Liver (tissue), 9 donors: ENCODE data around the gene MISFA. TPM values are rescaled to one million over a fixed set of nuclear protein-coding genes. Genes with fewer than 3 reads are reported as not detected.
A peak's percentile ranks its signal among the peaks of the same experiment; 100 is the strongest.

Source experiments
- DNase-seq: peaks from one replicate; pipeline ENCODE4 v3.0.0-alpha.2; 2017; ENCODE audit warnings: low spot score
- H3K27ac ChIP-seq, 2 donors: one replicate each; pipeline ENCODE4 v1.7.0; 2013; ENCODE audit warnings: inconsistent platforms in 2 of 2, low read length in 2 of 2, control low read depth in 1 of 2, low read depth in 1 of 2, mild to moderate bottlenecking in 1 of 2
- H3K27me3 ChIP-seq, 4 donors: one replicate each; pipeline versions ENCODE4 v1.6.1 to v1.7.0; 2013; ENCODE audit warnings: low read length in 3 of 4, inconsistent platforms in 1 of 4, mild to moderate bottlenecking in 1 of 4, moderate library complexity in 1 of 4; ENCODE audit not compliant: control insufficient read depth in 4 of 4, insufficient read depth in 4 of 4
- H3K36me3 ChIP-seq, 4 donors: one replicate each; pipeline versions ENCODE4 v1.6.1 to v1.7.0; 2013; ENCODE audit warnings: low read length in 3 of 4, mild to moderate bottlenecking in 3 of 4, low read depth in 1 of 4, moderate library complexity in 1 of 4; ENCODE audit not compliant: control insufficient read depth in 4 of 4, insufficient read depth in 3 of 4
- H3K4me1 ChIP-seq, 4 donors: one replicate each; pipeline versions ENCODE4 v1.6.1 to v1.7.0; 2013; ENCODE audit warnings: low read length in 3 of 4, mild to moderate bottlenecking in 3 of 4, moderate library complexity in 1 of 4; ENCODE audit not compliant: control insufficient read depth in 4 of 4, insufficient read depth in 4 of 4
- H3K4me3 ChIP-seq, 3 donors: one replicate each; pipeline versions ENCODE4 v1.6.1 to v1.7.0; 2013; ENCODE audit warnings: low read length in 3 of 3, control low read depth in 1 of 3, low read depth in 1 of 3, mild to moderate bottlenecking in 1 of 3
- H3K9ac ChIP-seq, 2 donors: one replicate each; pipeline ENCODE4 v1.7.0; 2013; ENCODE audit warnings: low read length in 2 of 2, mild to moderate bottlenecking in 2 of 2, moderate library complexity in 2 of 2, control low read depth in 1 of 2, low read depth in 1 of 2
- H3K9me3 ChIP-seq, 4 donors: one replicate each; pipeline versions ENCODE4 v1.6.1 to v1.7.0; 2013; ENCODE audit warnings: low read length in 3 of 4; ENCODE audit not compliant: control insufficient read depth in 4 of 4
- EGR1 ChIP-seq, 2 donors: IDR thresholded peaks; 2 replicates each; pipeline ENCODE4 v1.6.1; 2016 to 2018; ENCODE audit warnings: antibody characterized with exemption in 2 of 2, low read depth in 2 of 2
- FOXA1 ChIP-seq: IDR thresholded peaks from 2 replicates; pipeline ENCODE4 v1.6.1; 2016; ENCODE audit warnings: antibody characterized with exemption
- FOXA2 ChIP-seq: IDR thresholded peaks from 2 replicates; pipeline ENCODE4 v1.6.1; 2016; ENCODE audit warnings: antibody characterized with exemption
- GABPA ChIP-seq, 2 donors: IDR thresholded peaks in 1 of 2; conservative IDR thresholded peaks in 1 of 2; 2 replicates each; pipeline ENCODE4 v1.6.1; 2016; ENCODE audit warnings: antibody characterized with exemption in 2 of 2, mild to moderate bottlenecking in 1 of 2, moderate library complexity in 1 of 2
- HNF4A ChIP-seq, 2 donors: conservative IDR thresholded peaks; 2 replicates each; pipeline ENCODE4 v1.6.1; 2016; ENCODE audit warnings: antibody characterized with exemption in 2 of 2, mild to moderate bottlenecking in 2 of 2
- HNF4G ChIP-seq: IDR thresholded peaks from 2 replicates; pipeline ENCODE4 v1.6.1; 2016; ENCODE audit warnings: antibody characterized with exemption
- JUND ChIP-seq, 2 donors: IDR thresholded peaks; 2 replicates each; pipeline ENCODE4 v1.6.1; 2016; ENCODE audit warnings: antibody characterized with exemption in 2 of 2
- MAX ChIP-seq: IDR thresholded peaks from 2 replicates; pipeline ENCODE4 v1.6.1; 2016; ENCODE audit warnings: antibody characterized with exemption
- RAD21 ChIP-seq, 2 donors: IDR thresholded peaks; 2 replicates each; pipeline ENCODE4 v1.6.1; 2016; ENCODE audit warnings: antibody characterized with exemption in 2 of 2, mild to moderate bottlenecking in 2 of 2
- RXRA ChIP-seq, 2 donors: IDR thresholded peaks; 2 replicates each; pipeline ENCODE4 v1.6.1; 2017 to 2018; ENCODE audit warnings: antibody characterized with exemption in 2 of 2, mild to moderate bottlenecking in 1 of 2
- SP1 ChIP-seq: IDR thresholded peaks from 2 replicates; pipeline ENCODE4 v1.6.1; 2018; ENCODE audit warnings: antibody characterized with exemption, mild to moderate bottlenecking
- TAF1 ChIP-seq: conservative IDR thresholded peaks from 2 replicates; pipeline ENCODE4 v1.6.1; 2016; ENCODE audit warnings: antibody characterized with exemption, mild to moderate bottlenecking
- YY1 ChIP-seq: IDR thresholded peaks from 2 replicates; pipeline ENCODE4 v1.6.1; 2016; ENCODE audit warnings: antibody characterized with exemption, mild to moderate bottlenecking
- WGBS: extraction: QIAGEN DNeasy Blood & Tissue Kit; methylation state at CpG from one replicate; pipeline ENCODE4 v1.1.7; 2013; 5-methylcytosine and 5-hydroxymethylcytosine counted together
- polyA plus RNA-seq, 2 donors: library from polyadenylated mRNA; stranded (reverse) in 1 of 2; unstranded in 1 of 2; fragments of 200-250 nt in 1 of 2; fragments of >200 nt in 1 of 2; fragmentation: Nextera tagmentation in 1 of 2; extraction: Ambion mirVana in 1 of 2; gene quantifications; one replicate each; pipeline versions ENCODE4 v1.2.1 to v1.2.3, GENCODE V29; 2013 to 2015
- total RNA-seq, 2 donors: library from RNA; depleted of rRNA; stranded (reverse); fragments of >200 nt; gene quantifications; one replicate each; pipeline ENCODE4 v1.2.3, GENCODE V29; 2014
- TF ChIP-seq, protein P1 (sequence below): IDR thresholded peaks from 2 replicates; pipeline ENCODE4 v1.6.1; 2016; ENCODE audit warnings: antibody characterized with exemption
- TF ChIP-seq, protein P2 (sequence below): fragments of 150-350 bp; IDR thresholded peaks from 2 replicates; pipeline ENCODE4 v1.5.1; 2017; ENCODE audit warnings: improper control_type of control experiment, low read depth, low read length; ENCODE audit not compliant: missing input control
- TF ChIP-seq, protein P3 (sequence below): IDR thresholded peaks from 2 replicates; pipeline ENCODE4 v1.6.1; 2016; ENCODE audit warnings: antibody characterized with exemption
- TF ChIP-seq, protein P4 (sequence below): IDR thresholded peaks from 2 replicates; pipeline ENCODE4 v1.6.1; 2016; ENCODE audit warnings: antibody characterized with exemption, mild to moderate bottlenecking
- donor health status: healthy.
- donor health status: healthy.
- donor health status: healthy.
- donor health status: healthy.
- donor health status: healthy.

The MISFA gene
- total and polyA plus RNA-seq, 4 donors: 0.05 to 0.82 (median 0.08) TPM; not detected in 1

GRCh38 chr11:18632841-18633240 lies 33.3 kb downstream of the MISFA start:
- Histone ChIP-seq H3K9me3 (no peaks in the 10 kb centered on the region), H3K27ac (no peak overlapping the region)

More at GRCh38 chr11:18632841-18633240, 33.3 kb downstream of the MISFA start:
- Histone ChIP-seq H3K27me3 (no peaks in the 10 kb centered on the region), H3K9ac (peak overlapping the region in 1 of 2 donors; percentile 56), H3K4me3 (peak overlapping the region; percentile 78 to 94 (median 88)), H3K36me3 (no peaks in the 10 kb centered on the region), H3K4me1 (peaks cover 9 to 16% (median 13%) of the 10 kb centered on the region in 4 donors)
- no peak for DNase-seq
- TF ChIP-seq, protein P1, sequence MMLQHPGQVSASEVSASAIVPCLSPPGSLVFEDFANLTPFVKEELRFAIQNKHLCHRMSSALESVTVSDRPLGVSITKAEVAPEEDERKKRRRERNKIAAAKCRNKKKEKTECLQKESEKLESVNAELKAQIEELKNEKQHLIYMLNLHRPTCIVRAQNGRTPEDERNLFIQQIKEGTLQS: no peak
- TF ChIP-seq RAD21 (IDR thresholded peaks at IDR 0.05): no peak
- no peak for TF ChIP-seq MAX
- no peak for TF ChIP-seq EGR1 (IDR thresholded peaks at IDR 0.05; ENCODE audit: low read depth in 2 of 2)
- TF ChIP-seq HNF4G: no peak
- TF ChIP-seq GABPA (IDR thresholded peaks at IDR 0.05 in 1 of 2, conservative IDR thresholded peaks at IDR 0.05 in 1 of 2): no peak
- TF ChIP-seq HNF4A (conservative IDR thresholded peaks at IDR 0.05): no peak
- TF ChIP-seq, protein P2, sequence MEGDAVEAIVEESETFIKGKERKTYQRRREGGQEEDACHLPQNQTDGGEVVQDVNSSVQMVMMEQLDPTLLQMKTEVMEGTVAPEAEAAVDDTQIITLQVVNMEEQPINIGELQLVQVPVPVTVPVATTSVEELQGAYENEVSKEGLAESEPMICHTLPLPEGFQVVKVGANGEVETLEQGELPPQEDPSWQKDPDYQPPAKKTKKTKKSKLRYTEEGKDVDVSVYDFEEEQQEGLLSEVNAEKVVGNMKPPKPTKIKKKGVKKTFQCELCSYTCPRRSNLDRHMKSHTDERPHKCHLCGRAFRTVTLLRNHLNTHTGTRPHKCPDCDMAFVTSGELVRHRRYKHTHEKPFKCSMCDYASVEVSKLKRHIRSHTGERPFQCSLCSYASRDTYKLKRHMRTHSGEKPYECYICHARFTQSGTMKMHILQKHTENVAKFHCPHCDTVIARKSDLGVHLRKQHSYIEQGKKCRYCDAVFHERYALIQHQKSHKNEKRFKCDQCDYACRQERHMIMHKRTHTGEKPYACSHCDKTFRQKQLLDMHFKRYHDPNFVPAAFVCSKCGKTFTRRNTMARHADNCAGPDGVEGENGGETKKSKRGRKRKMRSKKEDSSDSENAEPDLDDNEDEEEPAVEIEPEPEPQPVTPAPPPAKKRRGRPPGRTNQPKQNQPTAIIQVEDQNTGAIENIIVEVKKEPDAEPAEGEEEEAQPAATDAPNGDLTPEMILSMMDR: no peak
- no peak for TF ChIP-seq YY1
- no peak for TF ChIP-seq SP1
- no peak for TF ChIP-seq FOXA2
- TF ChIP-seq TAF1: no peak
- no peak for TF ChIP-seq FOXA1
- TF ChIP-seq, protein P3, sequence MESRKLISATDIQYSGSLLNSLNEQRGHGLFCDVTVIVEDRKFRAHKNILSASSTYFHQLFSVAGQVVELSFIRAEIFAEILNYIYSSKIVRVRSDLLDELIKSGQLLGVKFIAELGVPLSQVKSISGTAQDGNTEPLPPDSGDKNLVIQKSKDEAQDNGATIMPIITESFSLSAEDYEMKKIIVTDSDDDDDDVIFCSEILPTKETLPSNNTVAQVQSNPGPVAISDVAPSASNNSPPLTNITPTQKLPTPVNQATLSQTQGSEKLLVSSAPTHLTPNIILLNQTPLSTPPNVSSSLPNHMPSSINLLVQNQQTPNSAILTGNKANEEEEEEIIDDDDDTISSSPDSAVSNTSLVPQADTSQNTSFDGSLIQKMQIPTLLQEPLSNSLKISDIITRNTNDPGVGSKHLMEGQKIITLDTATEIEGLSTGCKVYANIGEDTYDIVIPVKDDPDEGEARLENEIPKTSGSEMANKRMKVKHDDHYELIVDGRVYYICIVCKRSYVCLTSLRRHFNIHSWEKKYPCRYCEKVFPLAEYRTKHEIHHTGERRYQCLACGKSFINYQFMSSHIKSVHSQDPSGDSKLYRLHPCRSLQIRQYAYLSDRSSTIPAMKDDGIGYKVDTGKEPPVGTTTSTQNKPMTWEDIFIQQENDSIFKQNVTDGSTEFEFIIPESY: no peak
- no peak for TF ChIP-seq JUND (IDR thresholded peaks at IDR 0.05)
- no peak for TF ChIP-seq RXRA (IDR thresholded peaks at IDR 0.05)
- TF ChIP-seq, protein P4, sequence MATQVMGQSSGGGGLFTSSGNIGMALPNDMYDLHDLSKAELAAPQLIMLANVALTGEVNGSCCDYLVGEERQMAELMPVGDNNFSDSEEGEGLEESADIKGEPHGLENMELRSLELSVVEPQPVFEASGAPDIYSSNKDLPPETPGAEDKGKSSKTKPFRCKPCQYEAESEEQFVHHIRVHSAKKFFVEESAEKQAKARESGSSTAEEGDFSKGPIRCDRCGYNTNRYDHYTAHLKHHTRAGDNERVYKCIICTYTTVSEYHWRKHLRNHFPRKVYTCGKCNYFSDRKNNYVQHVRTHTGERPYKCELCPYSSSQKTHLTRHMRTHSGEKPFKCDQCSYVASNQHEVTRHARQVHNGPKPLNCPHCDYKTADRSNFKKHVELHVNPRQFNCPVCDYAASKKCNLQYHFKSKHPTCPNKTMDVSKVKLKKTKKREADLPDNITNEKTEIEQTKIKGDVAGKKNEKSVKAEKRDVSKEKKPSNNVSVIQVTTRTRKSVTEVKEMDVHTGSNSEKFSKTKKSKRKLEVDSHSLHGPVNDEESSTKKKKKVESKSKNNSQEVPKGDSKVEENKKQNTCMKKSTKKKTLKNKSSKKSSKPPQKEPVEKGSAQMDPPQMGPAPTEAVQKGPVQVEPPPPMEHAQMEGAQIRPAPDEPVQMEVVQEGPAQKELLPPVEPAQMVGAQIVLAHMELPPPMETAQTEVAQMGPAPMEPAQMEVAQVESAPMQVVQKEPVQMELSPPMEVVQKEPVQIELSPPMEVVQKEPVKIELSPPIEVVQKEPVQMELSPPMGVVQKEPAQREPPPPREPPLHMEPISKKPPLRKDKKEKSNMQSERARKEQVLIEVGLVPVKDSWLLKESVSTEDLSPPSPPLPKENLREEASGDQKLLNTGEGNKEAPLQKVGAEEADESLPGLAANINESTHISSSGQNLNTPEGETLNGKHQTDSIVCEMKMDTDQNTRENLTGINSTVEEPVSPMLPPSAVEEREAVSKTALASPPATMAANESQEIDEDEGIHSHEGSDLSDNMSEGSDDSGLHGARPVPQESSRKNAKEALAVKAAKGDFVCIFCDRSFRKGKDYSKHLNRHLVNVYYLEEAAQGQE: no peak
- 52% methylated on average over 2 of the region's 2 CpGs for WGBS
